GM23338 (cell line): ENCODE results near the gene GPR87. TPM values are rescaled to one million over a fixed set of nuclear protein-coding genes. Genes with fewer than 3 reads are reported as not detected.

Experiments
- ATAC-seq: fragments of 200-7000 bp; cut with Tn5 transposase; 3 replicates; pipeline ENCODE4 v1.9.1; 2020
- DNase-seq: peaks from one replicate; pipeline ENCODE4 v3.0.0-alpha.2; 2015; ENCODE audit warnings: low spot score
- H2AFZ ChIP-seq: fragments of 200-600 bp; sonication (generic); 2 replicates; pipeline ENCODE4 v1.8.0; 2016; ENCODE audit warnings: antibody characterized with exemption, mild to moderate bottlenecking, moderate library complexity
- H3F3A ChIP-seq: fragments of 200-600 bp; sonication (generic); replicated peaks from 2 replicates; pipeline ENCODE4 v1.8.0; 2017; ENCODE audit warnings: antibody characterized with exemption, mixed run types, low read depth
- H3K27ac ChIP-seq: fragments of 200-600 bp; sonication (generic); 2 replicates; pipeline ENCODE4 v1.6.1; 2016; ENCODE audit warnings: low read depth
- H3K27me3 ChIP-seq: fragments of 200-600 bp; sonication (generic); 2 replicates; pipeline ENCODE4 v1.8.0; 2016; ENCODE audit warnings: mild to moderate bottlenecking, mixed run types, moderate library complexity; ENCODE audit not compliant: insufficient read depth
- H3K36me3 ChIP-seq: fragments of 200-600 bp; sonication (generic); 2 replicates; pipeline ENCODE4 v1.8.0; 2016; ENCODE audit warnings: mild to moderate bottlenecking; ENCODE audit not compliant: insufficient read depth
- H3K4me1 ChIP-seq: fragments of 200-600 bp; sonication (generic); 2 replicates; pipeline ENCODE4 v1.8.0; 2016; ENCODE audit warnings: mild to moderate bottlenecking, moderate library complexity; ENCODE audit not compliant: insufficient read depth
- H3K4me2 ChIP-seq: fragments of 200-600 bp; sonication (generic); 2 replicates; pipeline ENCODE4 v1.7.1; 2017; ENCODE audit warnings: mixed run types
- H3K4me3 ChIP-seq: fragments of 200-600 bp; sonication (generic); 2 replicates; pipeline ENCODE4 v1.6.1; 2016; ENCODE audit warnings: mixed run types
- H3K79me2 ChIP-seq: fragments of 200-600 bp; sonication (generic); replicated peaks from 2 replicates; pipeline ENCODE4 v1.8.0; 2017; ENCODE audit warnings: mild to moderate bottlenecking; ENCODE audit not compliant: insufficient read depth
- H3K9me2 ChIP-seq: fragments of 200-600 bp; sonication (generic); 2 replicates; pipeline ENCODE4 v1.8.0; 2017; ENCODE audit not compliant: insufficient read depth
- H4K20me1 ChIP-seq: fragments of 200-600 bp; sonication (generic); replicated peaks from 2 replicates; pipeline ENCODE4 v1.8.0; 2017; ENCODE audit warnings: mild to moderate bottlenecking; ENCODE audit not compliant: insufficient read depth
- H3K27ac Mint-ChIP-seq: 2 replicates; pipeline ENCODE4 v1.8.0; 2020; ENCODE audit warnings: inconsistent platforms, mild to moderate bottlenecking, moderate library complexity, mixed read lengths
- H3K27me3 Mint-ChIP-seq: 3 replicates; pipeline ENCODE4 v1.8.0; 2022; ENCODE audit warnings: low read depth, mild to moderate bottlenecking, moderate library complexity, mixed read lengths, inconsistent platforms; ENCODE audit not compliant: insufficient read depth, poor library complexity
- H3K36me3 Mint-ChIP-seq: 3 replicates; pipeline ENCODE4 v1.8.0; 2021; ENCODE audit warnings: low read depth, mild to moderate bottlenecking, inconsistent platforms, moderate library complexity, mixed read lengths
- H3K4me1 Mint-ChIP-seq: 3 replicates; pipeline ENCODE4 v1.8.0; 2020; ENCODE audit warnings: mild to moderate bottlenecking, inconsistent platforms, mixed read lengths
- H3K4me3 Mint-ChIP-seq: 3 replicates; pipeline ENCODE4 v1.8.0; 2021; ENCODE audit warnings: moderate library complexity, mild to moderate bottlenecking, inconsistent platforms, mixed read lengths
- H3K9me3 Mint-ChIP-seq: 3 replicates; pipeline ENCODE4 v1.8.0; 2020; ENCODE audit warnings: moderate library complexity, mild to moderate bottlenecking, inconsistent platforms, mixed read lengths
- CTCF ChIP-seq, 2 experiments: fragments of 200-600 bp in 1 of 2; sonication (generic) in 1 of 2; conservative IDR thresholded peaks; 2 replicates each; pipeline versions ENCODE4 v1.5.1 to v1.6.1; 2016 to 2017; ENCODE audit warnings: antibody characterized with exemption in 2 of 2, low read depth in 2 of 2, mild to moderate bottlenecking in 2 of 2, moderate library complexity in 1 of 2
- ETS1 ChIP-seq: IDR thresholded peaks from 2 replicates; pipeline ENCODE4 v1.6.1; 2016; ENCODE audit warnings: antibody characterized with exemption
- EZH2 ChIP-seq: fragments of 200-600 bp; sonication (generic); IDR thresholded peaks from one replicate; pipeline ENCODE4 v1.8.0; 2017; ENCODE audit warnings: antibody characterized with exemption, mild to moderate bottlenecking, low read depth; ENCODE audit not compliant: unreplicated experiment
- EZH2phosphoT487 ChIP-seq: fragments of 200-600 bp; sonication (generic); IDR thresholded peaks from one replicate; pipeline ENCODE4 v1.8.1; 2018; ENCODE audit warnings: antibody characterized with exemption; ENCODE audit not compliant: unreplicated experiment
- JUNB ChIP-seq: IDR thresholded peaks from one replicate; pipeline ENCODE4 v1.6.1; 2016; ENCODE audit warnings: antibody characterized with exemption; ENCODE audit not compliant: unreplicated experiment
- NANOG ChIP-seq: IDR thresholded peaks from 2 replicates; pipeline ENCODE4 v1.6.1; 2016; ENCODE audit warnings: antibody characterized with exemption, borderline replicate concordance
- REST ChIP-seq: IDR thresholded peaks from one replicate; pipeline ENCODE4 v1.6.1; 2018; ENCODE audit warnings: antibody characterized with exemption; ENCODE audit not compliant: unreplicated experiment
- ZNF114 ChIP-seq: fragments of 250-450 bp; sonication (Bioruptor Pico); IDR thresholded peaks from 2 replicates; pipeline ENCODE4 v1.5.0; 2020; ENCODE audit warnings: mild to moderate bottlenecking, moderate library complexity
- ZNF331 ChIP-seq: fragments of 250-450 bp; sonication (Bioruptor Pico); IDR thresholded peaks from 2 replicates; pipeline ENCODE4 v1.5.0; 2020; ENCODE audit warnings: low read depth, mild to moderate bottlenecking, moderate library complexity
- ZNF462 ChIP-seq: fragments of 250-450 bp; sonication (Bioruptor Pico); IDR thresholded peaks from 2 replicates; pipeline ENCODE4 v1.5.0; 2020; ENCODE audit warnings: mild to moderate bottlenecking, moderate library complexity
- polyA plus RNA-seq: library from polyadenylated mRNA; unstranded; fragments of >200 nt; fragmentation: Nextera tagmentation; extraction: Ambion mirVana; gene quantifications from 2 replicates; pipeline ENCODE4 v1.2.1, GENCODE V29; 2016
- total RNA-seq: library from RNA; depleted of rRNA; stranded (reverse); fragments of >200 nt; shearing (Covaris generic); gene quantifications from 2 replicates; pipeline ENCODE4 v1.2.3, GENCODE V29; 2014

GPR87 gene
- total and polyA plus RNA-seq, 2 experiments from 2014 or later = 0.21 TPM; not detected in 1

GRCh38 chr3:151351219-151351618 is 34.6 kb upstream of the GPR87 start:
- Histone ChIP-seq H3K79me2 (no peaks in the 10 kb centered on the region), H3K27ac (no peak overlapping the region), H3F3A (no peaks in the 10 kb centered on the region), H3K36me3 (no peaks in the 10 kb centered on the region), H3K27me3 (no peaks in the 10 kb centered on the region), H3K9me2 (no peaks in the 10 kb centered on the region), H4K20me1 (no peaks in the 10 kb centered on the region), H3K4me2 (no peak overlapping the region), H2AFZ (no peak overlapping the region), H3K4me3 (no peak overlapping the region), H3K4me1 (peaks cover 38% of the 10 kb centered on the region)
- Mint-ChIP-seq H3K9me3 (no peaks in the 10 kb centered on the region), H3K27ac (no peak overlapping the region), H3K27me3 (peaks cover 4% of the 10 kb centered on the region), H3K36me3 (peaks cover 4% of the 10 kb centered on the region; the same call in 2 of the 3 replicates), H3K4me1 (peaks cover 48% of the 10 kb centered on the region), H3K4me3 (no peak overlapping the region)
- DNase-seq (peak; percentile 8), ATAC-seq (no peak)
- TF ChIP-seq ZNF462 = no peak
- TF ChIP-seq ZNF114 (CRISPR knock-in tag) = no peak
- no peak for TF ChIP-seq ZNF331
- no peak for TF ChIP-seq ETS1
- no peak for TF ChIP-seq EZH2phosphoT487
- TF ChIP-seq JUNB = no peak
- TF ChIP-seq NANOG = no peak
- no peak for TF ChIP-seq CTCF (conservative IDR thresholded peaks at IDR 0.05; ENCODE audit: low read depth in 2 of 2)
- no peak for TF ChIP-seq EZH2
- TF ChIP-seq REST = no peak
